ENCODE results near the gene CD4. TPM values are rescaled to one million over a fixed set of nuclear protein-coding genes. Genes with fewer than 3 reads are reported as not detected.
A peak's percentile ranks its signal among the peaks of the same experiment; 100 is the strongest.

Gene CD4
- total RNA-seq, 2 donors from 2014 or later, result 0.77 to 1.3 TPM

GRCh38 chr12:6767353-6768319, 21.7 kb upstream of the CD4 start:
- 2 to 3% methylated on average over 22 to 36 of the region's 44 CpGs for WGBS, 2 experiments (ENCODE audit: insufficient coverage in 1 of 2, insufficient read length in 1 of 2)
- H3K27me3 ChIP-seq (ENCODE audit: control insufficient read depth, insufficient read depth, low read length, poor library complexity, severe bottlenecking), result peaks cover 3% of the 10 kb centered on the region
- peak overlapping the region; percentile 94 for H3K4me3 ChIP-seq (ENCODE audit: low read length)
- Mint-ChIP-seq H3K4me1 (peaks cover 43% of the 10 kb centered on the region), H3K9me3 (no peaks in the 10 kb centered on the region), H3K4me3 (peak overlapping the region; percentile 82), H3K27ac (peak overlapping the region; percentile 91), H3K27me3 (ENCODE audit: insufficient read depth) (peaks cover 22% of the 10 kb centered on the region), H3K36me3 (ENCODE audit: low read depth) (peaks cover 27% of the 10 kb centered on the region)
- no peaks in the 10 kb centered on the region for H3K9me3 ChIP-seq (ENCODE audit: control insufficient read depth, low read length)
- DNase-seq, result peak; percentile 77
- H3K27ac ChIP-seq (ENCODE audit: low read depth, low read length), result peak overlapping the region; percentile 21
- peak overlapping the region; percentile 82 for H3K9ac ChIP-seq (ENCODE audit: extremely low read depth, low read length, poor library complexity, severe bottlenecking)
- H3K36me3 ChIP-seq (ENCODE audit: control insufficient read depth, insufficient read depth, low read length), result peaks cover 26% of the 10 kb centered on the region
- H3K4me1 ChIP-seq (ENCODE audit: control insufficient read depth, insufficient read depth, low read length), result peaks cover 15% of the 10 kb centered on the region
- no peak for TF ChIP-seq CTCF (conservative IDR thresholded peaks at IDR 0.05)

- Mint-ChIP-seq H3K4me3 (peak overlapping the region; percentile 82), H3K27ac (peak overlapping the region; percentile 73), H3K36me3 (ENCODE audit: low read depth) (peaks cover 29% of the 10 kb centered on the region), H3K9me3 (no peaks in the 10 kb centered on the region), H3K4me1 (peaks cover 46% of the 10 kb centered on the region), H3K27me3 (ENCODE audit: insufficient read depth) (peaks cover 30% of the 10 kb centered on the region)
- peaks cover 26% of the 10 kb centered on the region for H3K36me3 ChIP-seq (ENCODE audit: control insufficient read depth, insufficient read depth, low read length)
- WGBS, 2 experiments (ENCODE audit: insufficient coverage in 1 of 2, insufficient read length in 1 of 2), result 15% methylated on average over 6 of the region's 6 CpGs; no CpG with 5 or more reads in 1 of the 2 experiments
- TF ChIP-seq CTCF (conservative IDR thresholded peaks at IDR 0.05), result no peak
- H3K27me3 ChIP-seq (ENCODE audit: control insufficient read depth, insufficient read depth, low read length, poor library complexity, severe bottlenecking), result peaks cover 11% of the 10 kb centered on the region
- peak overlapping the region; percentile 28 for H3K9ac ChIP-seq (ENCODE audit: extremely low read depth, low read length, poor library complexity, severe bottlenecking)
- peak overlapping the region; percentile 95 for H3K27ac ChIP-seq (ENCODE audit: low read depth, low read length)
- peaks cover 11% of the 10 kb centered on the region for H3K4me1 ChIP-seq (ENCODE audit: control insufficient read depth, insufficient read depth, low read length)
- DNase-seq, result no peak
- H3K4me3 ChIP-seq (ENCODE audit: low read length), result peak overlapping the region; percentile 94
- H3K9me3 ChIP-seq (ENCODE audit: control insufficient read depth, low read length), result no peaks in the 10 kb centered on the region
Measured at GRCh38 chr12:6768437-6768914, 20.9 kb upstream of the CD4 start.

DNA sequence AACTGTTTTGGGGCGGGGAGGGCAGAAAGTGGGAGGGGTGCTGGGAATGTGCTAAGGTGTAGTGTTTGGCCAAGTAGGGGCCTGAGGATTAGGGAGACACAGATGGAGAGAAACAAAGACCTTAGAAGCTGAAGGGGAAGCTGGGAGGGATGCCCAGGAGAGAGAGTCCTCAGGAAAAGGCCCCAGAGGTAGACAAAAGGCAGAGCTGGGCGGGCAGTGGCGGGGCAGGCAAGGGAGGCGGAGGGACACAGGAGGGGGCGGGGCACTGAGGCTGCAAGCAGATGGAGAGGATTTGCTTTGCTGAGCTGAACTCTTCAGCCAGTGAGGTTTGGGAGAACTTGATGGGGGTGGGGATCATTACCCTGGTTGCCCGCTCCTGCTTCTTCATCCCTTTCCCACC, 20.3 kb upstream of the CD4 start:
- H3K27ac Mint-ChIP-seq, result peak overlapping the region; percentile 73

More for the DNA sequence above, 20.3 kb upstream of the CD4 start:
- Histone ChIP-seq H3K27me3 (ENCODE audit: control insufficient read depth, insufficient read depth, low read length, poor library complexity, severe bottlenecking) (peaks cover 11% of the 10 kb centered on the region), H3K9me3 (ENCODE audit: control insufficient read depth, low read length) (no peaks in the 10 kb centered on the region), H3K4me1 (ENCODE audit: control insufficient read depth, insufficient read depth, low read length) (peaks cover 8% of the 10 kb centered on the region), H3K9ac (ENCODE audit: extremely low read depth, low read length, poor library complexity, severe bottlenecking) (peak overlapping the region; percentile 28), H3K36me3 (ENCODE audit: control insufficient read depth, insufficient read depth, low read length) (peaks cover 26% of the 10 kb centered on the region), H3K27ac (ENCODE audit: low read depth, low read length) (peak overlapping the region; percentile 95), H3K4me3 (ENCODE audit: low read length) (peak overlapping the region; percentile 94)
- WGBS, 2 experiments (ENCODE audit: insufficient coverage in 1 of 2, insufficient read length in 1 of 2), result 31 to 36% methylated on average over 2 to 6 of the region's 6 CpGs
- no peak for TF ChIP-seq CTCF (conservative IDR thresholded peaks at IDR 0.05)
- peaks cover 33% of the 10 kb centered on the region for H3K27me3 Mint-ChIP-seq (ENCODE audit: insufficient read depth)
- DNase-seq, result peak; percentile 96
- peaks cover 29% of the 10 kb centered on the region for H3K36me3 Mint-ChIP-seq (ENCODE audit: low read depth)
- H3K4me1 Mint-ChIP-seq, result peaks cover 41% of the 10 kb centered on the region
- peak overlapping the region; percentile 82 for H3K4me3 Mint-ChIP-seq
- no peaks in the 10 kb centered on the region for H3K9me3 Mint-ChIP-seq
